ENCODE measurements around the gene CNN2. TPM values are rescaled to one million over a fixed set of nuclear protein-coding genes. Genes with fewer than 3 reads are reported as not detected.

CNN2 gene
- total and polyA plus RNA-seq, 9 of the 15 experiments (the other 6 are each of a cell fraction or from before 2014, with no cell fraction given), result 12.1 to 174 (median 52.7) TPM

- TF ChIP-seq GABPB1 (CRISPR knock-in tag; IDR thresholded peaks at IDR 0.05), result 0 out of 2 replicates have a peak, but pooled peaks have one; percentile 26
- no peak for TF ChIP-seq DDX20 (tag; IDR thresholded peaks at IDR 0.05; ENCODE audit: low read depth)
- TF ChIP-seq DLX4 (CRISPR knock-in tag; IDR thresholded peaks at IDR 0.05), result no peak
- TF ChIP-seq TAL1 (IDR thresholded peaks at IDR 0.05), result peak; percentile 71
- TF ChIP-seq ZNF384 (IDR thresholded peaks at IDR 0.05; ENCODE audit: low read depth, low read length), result no peak
- peak; percentile 73 for TF ChIP-seq NCOA4 (IDR thresholded peaks at IDR 0.05; ENCODE audit: partially characterized antibody)
- TF ChIP-seq PML (IDR thresholded peaks at IDR 0.05; ENCODE audit: low read length), result peak; percentile 23; the same call in 1 of the 2 replicates
- TF ChIP-seq AFF4 (CRISPR knock-in tag; IDR thresholded peaks at IDR 0.05), result 0 out of 2 replicates have a peak, but pooled peaks have one; percentile 42
- peak; percentile 76 for TF ChIP-seq ARID4B (CRISPR knock-in tag; IDR thresholded peaks at IDR 0.05)
- 0 out of 2 replicates have a peak, but pooled peaks have one; percentile 26 for TF ChIP-seq TRIM28 (IDR thresholded peaks at IDR 0.05)
- peak in 1 of 2 experiments; percentile 49; a peak in 1 of 3 replicates for TF ChIP-seq CBX3 (IDR thresholded peaks at IDR 0.05; ENCODE audit: borderline replicate concordance in 1 of 2, low read length in 2 of 2)
These were observed 14.3 kb downstream of the CNN2 start (continued) for GRCh38 chr19:1040476-1041271.
